ENCODE results near the gene STMN1. TPM values are rescaled to one million over a fixed set of nuclear protein-coding genes. Genes with fewer than 3 reads are reported as not detected.

The STMN1 gene
- total and polyA plus RNA-seq, 9 of the 15 experiments (the other 6 are each of a cell fraction or from before 2014, with no cell fraction given) = 269 to 2,153 (median 595) TPM

GRCh38 chr1:25905680-25906643 lies at the start of gene STMN1 (continued):
- TF ChIP-seq MGA (IDR thresholded peaks at IDR 0.05) = peak; percentile 81
- peak; percentile 93 for TF ChIP-seq POLR2H (tag; IDR thresholded peaks at IDR 0.05; ENCODE audit: low read depth)
- TF ChIP-seq HNRNPK (IDR thresholded peaks at IDR 0.05; ENCODE audit: low read depth, low read length, poor library complexity, severe bottlenecking) = peak; percentile 69
- TF ChIP-seq YY1 (IDR thresholded peaks at IDR 0.05; ENCODE audit: borderline replicate concordance in 1 of 3, control insufficient read depth in 1 of 3, extremely low read depth in 1 of 3, insufficient read depth in 3 of 3, insufficient read length in 1 of 3, insufficient replicate concordance in 2 of 3, low read depth in 1 of 3, low read length in 2 of 3) = peak in 2 of 3 experiments; percentile 77
- peak; percentile 96 for TF ChIP-seq CCNT2 (IDR thresholded peaks at IDR 0.05; ENCODE audit: borderline replicate concordance, extremely low read depth, insufficient read length, low read depth, low read length)
- TF ChIP-seq POLR2B (IDR thresholded peaks at IDR 0.05; ENCODE audit: low read depth, partially characterized antibody) = peak; percentile 94
- TF ChIP-seq ZFPM2 (CRISPR knock-in tag; IDR thresholded peaks at IDR 0.05) = no peak
- peak; percentile 47; the same call in 1 of the 2 replicates for TF ChIP-seq DIDO1 (tag; IDR thresholded peaks at IDR 0.05; ENCODE audit: low read depth)
- no peak; the same call in 1 of the 2 replicates for TF ChIP-seq STAT6 (CRISPR knock-in tag; IDR thresholded peaks at IDR 0.05)
- no peak for TF ChIP-seq MIER1 (IDR thresholded peaks at IDR 0.05; ENCODE audit: low read depth)
